ENCODE results near the gene ZNF80.

- no peak for TF ChIP-seq POLR2AphosphoS5 (IDR thresholded peaks at IDR 0.05)
- no peak for TF ChIP-seq CTCF (IDR thresholded peaks at IDR 0.05)
- TF ChIP-seq POLR2A (IDR thresholded peaks at IDR 0.05) = no peak
- TF ChIP-seq EP300 (IDR thresholded peaks at IDR 0.05) = no peak
Observed at GRCh38 chr3:114186501-114186900, 50.9 kb downstream of the ZNF80 start.

Data from upper lobe of left lung (tissue), 4 donors.